NCI-H2171 treated with DMSO at 0.1 percent for 48 hours (cell line): ENCODE results near the gene TGFBR3.
A peak's percentile ranks its signal among the peaks of the same experiment; 100 is the strongest.

ENCODE experiments used
- DNase-seq: peaks from one replicate; lab custom pipeline; 2025; lab: John Stamatoyannopoulos, UW

Gene TGFBR3

DNA sequence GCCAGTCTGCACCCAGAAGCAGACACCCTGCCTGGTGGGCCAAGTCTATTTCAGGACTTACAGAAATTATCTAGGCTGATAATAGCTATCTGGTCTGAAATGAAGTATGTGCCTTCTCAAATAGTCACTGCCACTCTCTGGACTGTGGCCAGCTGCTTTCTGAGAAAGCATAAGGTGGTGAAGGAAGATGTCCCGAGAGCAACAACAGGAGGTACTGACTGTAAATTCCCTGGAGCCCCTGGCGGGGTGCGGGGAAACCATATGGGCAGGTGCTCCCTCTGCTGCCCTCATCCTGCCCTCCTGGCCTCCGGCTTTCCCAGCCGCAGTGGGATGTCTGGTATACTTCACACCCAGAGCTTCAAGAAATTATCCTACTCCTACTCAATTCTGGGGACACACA lies 86.8 kb downstream of the TGFBR3 start:
- DNase-seq = peak; percentile 1

DNA sequence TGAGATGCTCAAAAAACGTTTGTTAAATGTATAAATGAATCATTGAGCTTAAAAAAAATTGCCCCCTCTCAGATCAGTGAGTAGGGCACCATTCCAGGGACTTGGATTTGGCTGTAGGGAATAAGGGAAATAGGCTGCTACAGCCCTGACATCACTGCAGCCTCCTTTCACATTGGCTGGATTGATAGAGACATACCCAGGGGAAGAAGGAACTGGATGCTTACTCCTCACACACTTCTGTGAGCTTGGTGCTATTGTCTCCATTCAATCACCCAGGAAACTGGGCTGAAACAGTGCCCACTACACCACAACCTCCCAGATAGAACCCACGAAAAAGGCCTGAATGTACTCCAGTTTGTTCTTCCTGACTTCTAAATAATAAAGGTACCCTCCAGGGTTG lies 87.2 kb downstream of the TGFBR3 start:
- DNase-seq = no peak

DNA sequence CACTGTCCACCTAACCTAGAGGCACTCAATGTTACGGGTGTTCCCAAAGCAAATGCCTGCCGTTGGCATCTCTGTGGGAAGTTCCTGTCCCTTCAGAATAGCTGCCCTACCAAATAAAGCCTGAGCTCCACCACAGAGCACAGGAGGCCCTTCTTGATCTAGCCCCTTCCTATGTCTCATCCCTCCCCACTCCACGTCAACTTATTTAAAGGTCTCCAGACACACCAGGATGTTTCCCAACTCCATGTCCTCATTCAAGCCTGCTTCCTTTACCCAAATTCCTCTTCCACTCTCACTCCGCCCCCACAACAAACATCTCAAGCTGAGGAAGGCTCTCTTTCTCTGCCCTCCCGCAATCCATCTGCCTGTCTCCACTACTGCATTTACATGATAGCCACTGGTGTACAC lies 87.7 kb downstream of the TGFBR3 start:
- DNase-seq = no peak

DNA sequence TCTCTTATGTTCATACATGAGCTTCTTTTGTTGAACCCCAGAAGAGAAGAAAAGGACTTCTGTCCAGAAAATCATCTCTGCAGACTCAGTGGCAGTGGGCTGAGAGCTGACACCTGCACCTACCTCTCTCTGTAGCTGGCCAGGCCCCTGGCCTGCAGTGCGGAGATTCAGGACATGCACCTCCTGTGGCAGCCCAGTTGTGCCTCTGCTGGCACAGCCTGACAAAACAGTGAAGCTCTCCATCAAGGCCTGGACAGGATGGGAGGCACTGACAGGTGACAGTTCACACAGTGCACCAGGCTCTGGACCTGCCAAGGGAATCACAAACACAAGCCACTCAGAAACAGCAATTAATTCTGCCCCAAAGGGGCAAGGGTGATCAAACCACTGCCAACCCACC lies 88.8 kb downstream of the TGFBR3 start:
- no peak for DNase-seq

DNA sequence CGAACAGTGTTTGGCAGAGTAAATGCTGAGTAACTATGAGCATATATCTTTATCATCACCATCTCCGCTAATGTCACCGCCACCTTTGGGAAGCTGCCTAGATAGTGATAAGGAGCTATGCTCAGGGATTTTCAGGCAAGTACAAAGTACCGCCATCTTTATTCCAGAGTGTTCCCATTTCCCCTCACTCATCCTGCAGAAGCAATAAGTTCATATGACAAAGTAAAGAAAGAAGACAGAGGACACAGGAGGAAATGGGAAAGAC lies 89.6 kb downstream of the TGFBR3 start:
- no peak for DNase-seq

DNA sequence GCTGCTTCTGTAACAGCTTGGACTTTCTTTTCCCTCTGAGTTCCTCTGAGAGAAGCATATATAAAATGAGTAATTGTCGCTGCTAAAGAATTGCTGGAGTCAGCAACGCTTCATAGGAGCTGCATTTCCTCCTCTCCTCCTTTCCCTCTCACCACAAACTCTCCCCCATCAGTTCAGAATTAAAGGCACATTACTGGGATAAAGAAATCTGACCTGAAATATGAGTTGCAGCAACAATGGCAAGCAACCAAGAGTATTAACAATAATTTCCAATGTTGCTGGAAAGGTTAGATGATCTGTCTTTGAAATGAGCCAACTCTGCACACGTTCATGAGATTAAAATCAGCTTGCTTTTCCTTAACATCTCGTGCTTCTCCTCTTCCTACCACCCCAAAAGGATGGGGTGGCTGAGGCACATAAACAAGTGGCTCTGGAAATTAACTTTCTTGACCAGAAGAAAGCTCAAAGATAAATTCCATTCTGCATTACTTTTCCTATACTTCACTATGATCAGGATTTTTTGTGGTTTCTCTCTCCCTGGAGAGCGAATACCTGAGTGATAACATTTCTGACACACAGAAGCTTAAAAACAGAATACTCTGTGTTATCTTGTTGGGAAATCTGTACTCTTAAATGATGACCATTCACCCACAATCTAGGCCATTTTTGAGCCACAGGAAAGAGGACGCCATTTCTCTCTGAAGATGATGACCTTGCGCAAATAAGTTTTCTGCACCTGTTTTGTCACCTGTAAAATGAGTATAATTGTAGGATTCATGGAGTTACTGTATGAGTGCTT lies 90.2 kb downstream of the TGFBR3 start:
- no peak for DNase-seq

DNA sequence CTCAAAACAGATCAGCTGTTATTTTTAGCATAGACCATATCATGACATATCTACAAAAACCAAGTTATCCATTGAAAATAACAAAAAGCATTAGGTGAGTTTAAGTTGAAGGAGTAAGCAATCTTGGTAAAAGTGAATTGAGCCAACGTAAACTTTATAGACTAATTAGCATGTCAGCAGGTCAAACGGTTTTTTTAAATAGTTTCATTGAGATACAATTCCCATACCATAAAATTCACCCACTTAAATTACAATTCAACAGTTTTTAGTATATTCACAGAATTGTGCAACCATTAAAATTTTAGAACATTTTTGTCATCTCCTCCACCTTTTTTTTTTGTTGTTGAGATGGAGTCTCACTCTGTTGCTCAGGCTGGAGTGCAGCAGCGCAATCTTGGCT lies 92.1 kb downstream of the TGFBR3 start:
- DNase-seq = no peak

DNA sequence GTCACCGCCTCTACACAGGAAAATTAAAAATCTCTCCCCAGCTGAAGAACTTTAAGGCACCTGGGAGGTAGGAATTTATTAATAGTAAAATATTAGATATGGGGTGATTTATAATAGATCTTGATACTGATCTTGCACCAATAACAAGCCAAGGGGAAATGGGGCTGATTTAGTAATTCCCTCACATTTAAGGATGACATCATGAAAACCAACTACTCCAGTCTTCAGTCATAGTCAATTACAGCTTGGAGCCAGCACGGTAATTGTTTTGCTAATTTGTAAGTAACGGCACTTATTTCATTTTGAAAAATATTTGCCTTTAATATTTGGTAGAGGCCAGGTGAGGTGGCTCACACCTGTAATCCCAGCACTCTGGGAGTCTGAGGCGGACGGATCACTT lies 92.8 kb downstream of the TGFBR3 start:
- DNase-seq = no peak

DNA sequence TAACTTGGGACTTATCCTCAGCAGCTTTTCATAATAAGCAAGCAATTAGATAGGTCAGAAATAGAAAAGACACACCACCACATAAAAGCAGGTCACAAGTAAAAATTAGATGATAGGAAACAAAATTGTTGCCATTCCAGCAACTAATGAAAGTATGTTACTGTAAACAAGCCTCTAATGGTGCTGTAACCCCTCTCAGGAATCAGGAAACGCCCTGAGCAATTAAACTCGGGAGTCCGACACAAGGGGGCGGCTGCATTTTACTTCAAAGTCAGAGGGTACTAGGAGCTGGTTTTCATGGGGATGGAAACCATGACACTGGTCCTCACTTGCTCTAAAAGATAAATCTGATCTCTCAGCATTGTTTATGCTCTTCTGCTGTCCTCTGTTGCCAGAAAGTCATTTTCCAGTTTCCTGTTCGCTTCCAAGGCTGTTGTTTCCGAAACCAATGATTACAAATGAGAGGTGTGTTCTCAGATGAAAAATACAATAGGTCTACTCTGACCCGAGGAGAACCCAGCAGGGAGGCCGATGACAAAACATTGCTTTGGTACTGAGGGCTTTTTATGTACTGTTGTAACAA lies 93.4 kb downstream of the TGFBR3 start:
- DNase-seq = no peak

DNA sequence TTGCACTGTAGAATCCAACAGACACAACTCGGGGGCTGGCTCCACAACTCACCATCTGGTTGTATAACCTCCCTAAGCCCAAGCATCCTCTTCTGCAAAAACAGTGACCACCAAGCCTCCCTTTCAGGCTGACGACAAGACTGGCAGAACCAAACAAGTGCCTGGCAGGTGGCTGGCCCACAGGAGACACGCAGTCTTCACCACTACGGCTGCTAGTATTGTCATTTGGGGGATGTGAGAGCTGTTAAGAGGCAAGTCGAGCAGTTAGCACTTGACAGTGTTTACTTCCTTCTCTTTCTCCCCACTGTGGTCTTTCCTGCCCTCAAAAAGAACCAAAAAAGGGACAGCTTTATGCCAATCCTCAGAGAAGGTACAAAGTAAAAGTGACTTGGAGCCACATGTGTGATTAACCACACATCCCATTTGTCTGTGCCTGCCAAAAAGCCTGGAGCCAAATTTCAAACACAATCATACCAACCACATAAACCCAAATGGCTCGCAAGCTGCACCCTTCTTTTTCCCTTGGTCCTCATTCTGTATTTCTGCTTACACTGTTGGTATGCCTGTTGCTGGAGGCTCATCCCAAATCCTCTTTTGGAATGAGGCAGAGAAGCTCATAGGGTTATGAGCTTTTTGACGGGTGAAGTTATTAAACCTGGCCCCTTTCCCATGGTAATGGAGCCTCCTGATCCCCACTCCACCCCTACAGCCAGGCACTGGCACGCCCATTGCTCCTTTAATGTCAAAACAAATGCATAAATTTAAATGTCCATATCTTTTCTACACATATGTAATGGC lies 94.1 kb downstream of the TGFBR3 start:
- DNase-seq = no peak

DNA sequence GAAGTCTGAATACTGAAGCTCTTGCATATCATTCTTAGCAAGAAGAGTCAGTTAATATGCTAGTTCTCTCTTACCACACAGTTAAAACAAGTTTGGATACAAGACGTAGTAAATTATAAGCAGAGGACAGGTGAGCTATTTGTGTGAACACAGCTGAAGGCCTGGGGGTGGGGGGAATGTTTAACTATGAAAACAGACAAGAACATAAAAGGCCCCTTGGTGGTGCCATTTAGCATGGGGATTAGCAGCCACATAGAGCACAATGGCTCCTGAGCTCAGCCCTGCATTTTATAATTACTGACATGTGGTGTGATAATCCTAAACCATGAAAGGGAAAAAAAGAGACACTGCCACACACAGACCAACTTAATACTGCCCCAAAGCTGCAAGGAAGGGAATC lies 94.8 kb downstream of the TGFBR3 start:
- peak; percentile 0 for DNase-seq

DNA sequence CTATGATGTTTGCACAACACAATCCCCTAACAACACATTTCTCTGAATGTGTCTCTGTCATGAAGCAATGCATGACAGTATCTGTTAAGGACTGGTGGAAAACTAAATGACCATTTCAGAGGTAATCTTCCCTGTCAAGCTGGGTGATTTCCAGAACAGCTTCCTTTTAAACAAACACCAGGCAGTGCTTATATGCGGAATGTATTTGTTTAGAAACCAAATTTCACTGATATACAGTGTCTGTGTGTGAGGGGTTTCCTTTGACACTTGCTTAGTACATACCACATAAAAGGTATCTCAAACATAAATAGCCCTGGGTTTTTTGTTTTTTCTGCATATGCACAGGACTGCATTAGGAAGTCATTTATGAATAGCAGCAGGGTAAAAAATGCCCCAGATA lies 95.6 kb downstream of the TGFBR3 start:
- DNase-seq = no peak

DNA sequence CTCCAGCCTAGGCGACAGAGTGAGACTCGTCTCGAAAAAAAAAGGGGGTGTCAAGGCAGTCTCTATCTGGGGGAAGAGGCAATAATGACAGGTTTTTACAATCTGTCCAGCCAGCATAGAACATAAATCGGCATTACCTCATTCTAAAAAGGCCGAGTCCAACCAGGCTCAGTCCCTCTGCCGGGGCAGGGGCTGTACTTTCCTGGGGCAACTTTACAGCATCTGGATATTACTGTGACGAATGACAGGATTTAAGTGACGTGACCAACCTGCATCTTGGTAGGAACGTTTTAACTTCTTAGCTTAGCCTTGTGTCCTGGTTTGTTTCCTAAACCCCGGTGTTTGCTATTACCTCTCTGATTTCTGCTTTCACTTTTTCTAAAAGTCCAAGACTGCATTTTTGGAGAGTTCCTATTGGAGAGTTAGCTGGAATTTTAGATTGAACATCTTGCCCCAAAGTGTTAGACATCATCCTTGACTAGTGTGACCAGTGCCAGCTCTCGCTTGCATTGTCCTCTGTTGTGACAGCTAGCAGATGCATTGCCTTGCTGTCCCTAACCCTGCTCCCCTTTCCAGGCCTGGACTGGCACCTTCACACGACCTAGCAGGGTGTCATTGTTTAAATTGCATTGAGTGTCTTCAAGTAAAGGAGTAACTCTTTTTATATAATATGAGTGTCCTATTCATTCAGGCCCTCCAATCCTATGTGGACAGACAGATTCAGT lies 96.5 kb downstream of the TGFBR3 start:
- DNase-seq = no peak

DNA sequence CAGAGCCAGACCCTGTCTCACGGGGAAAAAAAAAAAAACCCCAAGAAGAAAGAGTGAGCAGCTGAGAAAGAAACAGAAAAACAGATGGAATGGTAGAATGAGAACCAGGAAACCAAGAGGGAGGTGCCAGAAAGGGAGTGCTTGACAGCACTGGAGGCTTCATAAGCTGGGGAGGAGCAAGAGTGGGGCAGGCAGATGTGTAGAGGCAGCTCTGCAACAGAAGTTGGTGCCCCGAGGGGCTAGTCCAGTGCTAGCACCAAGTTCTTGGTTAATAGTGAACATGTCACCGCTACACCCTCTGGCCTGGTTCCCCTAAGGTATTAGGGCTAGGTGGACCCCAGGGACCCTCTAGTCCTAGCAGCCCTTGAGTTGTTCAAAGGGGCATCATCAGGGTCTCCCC lies 98.0 kb downstream of the TGFBR3 start:
- no peak for DNase-seq

DNA sequence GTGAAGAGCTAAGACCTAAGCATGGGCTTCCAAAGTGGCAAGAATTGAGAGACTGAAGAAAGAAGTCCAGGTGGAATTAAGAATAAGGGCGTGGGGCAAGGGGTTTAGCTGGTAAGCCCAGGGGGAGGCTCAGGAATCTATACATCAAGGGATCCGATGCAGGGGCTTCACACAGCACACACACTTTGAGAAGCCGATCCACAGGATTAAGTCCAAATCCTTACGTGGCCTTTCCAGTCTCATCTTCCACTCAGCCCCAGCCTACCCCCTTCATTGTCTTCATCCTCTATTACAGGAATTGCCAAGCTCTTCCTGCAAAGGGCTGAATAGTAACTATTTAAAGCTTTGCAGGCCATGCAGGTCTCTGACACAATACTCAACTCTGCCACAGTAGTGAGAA lies 101.3 kb downstream of the TGFBR3 start:
- DNase-seq = no peak

DNA sequence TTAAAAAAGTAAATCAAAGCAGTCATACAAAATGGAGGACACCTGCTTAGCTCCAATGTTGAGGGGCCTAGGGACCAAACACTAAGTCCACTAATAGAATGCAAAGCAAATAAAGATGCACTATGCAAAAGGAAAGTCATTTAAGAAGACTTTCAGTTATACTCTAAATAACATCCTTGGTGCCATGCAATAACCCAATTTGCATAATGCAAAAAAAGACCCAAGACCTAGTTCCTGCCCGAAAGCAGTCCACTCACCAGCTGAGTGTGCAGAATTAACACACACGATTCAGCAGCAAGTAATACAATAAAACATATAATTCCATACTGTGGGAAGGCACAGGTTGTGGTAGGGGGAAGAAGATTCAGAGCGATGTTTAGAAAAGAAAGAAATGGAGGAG lies 101.8 kb downstream of the TGFBR3 start:
- no peak for DNase-seq

DNA sequence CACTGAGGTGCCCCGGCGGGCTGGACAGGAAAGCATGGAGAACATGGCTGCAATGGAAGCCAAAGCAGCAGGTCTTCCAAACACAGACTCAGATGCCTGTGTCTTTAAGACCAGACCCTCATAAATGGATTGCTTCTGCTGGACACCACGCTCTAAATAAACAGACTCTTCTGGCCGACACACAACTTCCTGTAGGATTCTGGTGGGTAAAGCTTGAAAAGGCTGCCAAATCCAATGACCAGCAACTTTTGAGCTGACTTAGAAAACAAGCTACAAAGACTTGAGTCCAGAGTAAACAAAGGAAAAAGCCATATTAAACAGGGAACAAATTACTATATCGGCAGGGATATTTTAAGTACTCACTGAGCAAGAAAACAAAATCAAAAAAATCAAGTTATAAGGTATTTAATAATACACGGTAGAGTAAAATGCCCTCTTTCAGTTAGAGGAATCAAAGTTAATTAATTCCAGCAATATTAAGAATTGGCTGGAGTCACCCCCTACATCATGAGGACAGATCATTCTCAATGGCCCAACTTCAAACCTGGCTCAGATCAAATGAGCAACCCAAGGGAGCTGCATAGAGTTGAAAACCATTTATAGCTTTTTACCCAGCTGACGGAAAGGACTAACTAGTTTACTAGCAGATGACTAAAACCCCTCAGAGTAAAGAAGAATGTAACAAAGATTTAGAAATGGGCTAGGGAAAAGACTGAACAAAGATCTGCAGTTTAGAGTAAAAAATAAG lies 102.4 kb downstream of the TGFBR3 start:
- no peak for DNase-seq

DNA sequence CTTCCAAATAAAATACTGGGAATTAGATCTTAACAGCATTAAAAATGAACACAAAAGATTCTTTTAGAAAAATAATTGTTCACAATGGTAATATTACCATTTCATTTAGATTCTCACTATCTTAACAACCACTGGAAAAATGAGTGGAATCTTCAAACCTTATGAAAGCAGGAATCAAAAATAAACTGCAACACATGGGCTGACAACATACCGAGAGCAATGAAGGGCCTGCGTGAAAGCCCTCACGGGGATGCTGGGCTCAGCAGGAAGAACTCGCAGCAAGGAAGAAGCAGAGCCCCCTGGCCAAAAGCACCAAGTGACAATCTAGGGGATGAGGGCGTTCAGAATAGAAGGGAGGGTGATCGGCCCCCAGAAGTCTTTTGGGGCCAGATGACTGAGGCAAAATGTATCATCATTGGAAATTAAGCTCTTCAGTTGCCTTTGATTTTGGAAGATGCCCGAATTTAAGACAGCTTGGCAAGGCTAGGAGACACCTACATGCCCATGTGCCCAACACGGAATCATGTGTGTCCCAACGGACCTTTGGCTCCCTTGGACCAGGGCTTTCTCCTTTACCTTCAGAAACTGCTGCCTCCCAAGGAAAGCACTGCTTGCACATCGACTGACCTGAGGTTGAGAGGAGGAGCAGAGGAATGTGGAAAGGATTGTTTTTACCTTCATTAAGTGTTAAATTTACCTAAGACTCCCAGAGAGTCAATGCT lies 103.9 kb downstream of the TGFBR3 start:
- DNase-seq = no peak

DNA sequence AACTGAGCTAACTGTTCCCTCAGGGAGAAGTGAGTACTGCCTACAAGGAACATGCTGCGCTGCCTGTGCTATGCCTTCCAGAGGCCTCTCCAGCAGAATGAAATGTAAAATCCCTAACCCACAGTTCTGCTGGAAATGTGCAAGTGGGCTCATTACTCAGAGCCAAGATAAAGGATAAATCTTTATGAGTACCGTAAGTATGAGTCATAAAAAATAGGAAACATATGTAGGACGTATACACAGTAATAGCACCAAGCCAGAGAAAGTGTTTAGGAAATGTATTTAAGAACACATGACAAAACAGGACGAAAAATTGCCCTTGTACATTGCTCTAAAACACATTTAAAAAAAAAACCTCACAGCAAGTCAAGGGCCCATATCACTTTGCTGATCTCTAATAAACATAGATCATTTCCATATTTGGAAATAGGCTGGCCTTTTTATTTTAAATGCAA lies 104.6 kb downstream of the TGFBR3 start:
- no peak for DNase-seq

DNA sequence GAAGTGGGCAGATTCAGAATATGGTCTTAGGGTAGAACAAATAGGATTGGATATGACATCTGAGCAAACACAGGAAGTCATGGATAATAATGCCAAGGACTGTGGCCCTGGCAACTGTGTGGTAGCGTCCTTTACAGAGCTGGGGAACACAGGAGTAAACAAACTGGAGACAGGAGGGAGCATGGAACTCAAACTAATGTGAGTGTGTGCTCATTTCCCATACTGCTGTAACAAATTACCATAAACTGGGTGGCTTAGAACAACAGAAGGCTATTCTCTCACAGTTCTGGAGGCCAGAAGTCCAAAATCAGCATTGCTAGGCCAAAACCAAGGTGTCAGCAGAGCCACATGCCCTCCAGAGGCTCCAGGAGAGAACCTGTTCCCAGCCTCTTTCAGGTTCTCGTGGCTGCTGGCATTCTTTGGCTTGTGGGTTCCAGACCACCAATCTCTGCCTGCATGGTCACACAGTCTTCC lies 106.4 kb downstream of the TGFBR3 start:
- no peak for DNase-seq

DNA sequence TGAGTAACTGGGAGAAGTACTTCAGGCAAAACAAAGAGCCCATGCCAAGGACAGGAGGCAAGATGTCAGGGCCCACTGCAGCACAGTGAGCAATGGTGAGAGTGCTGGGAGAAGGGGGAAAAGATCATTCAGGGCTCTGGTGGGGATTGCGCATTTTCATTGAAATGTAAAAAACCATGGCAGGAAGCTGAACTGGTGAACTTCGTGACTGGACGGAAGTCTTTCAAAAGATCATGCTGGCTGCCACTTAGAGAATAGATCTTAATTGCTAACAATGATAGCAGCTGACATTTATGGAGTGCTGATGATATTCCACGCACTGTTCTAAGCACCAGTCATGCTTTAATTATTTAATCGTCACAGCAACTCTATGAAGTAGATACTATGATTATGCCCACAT lies 107.0 kb downstream of the TGFBR3 start:
- no peak for DNase-seq
